Stomach smooth muscle (tissue), 2 donors: ENCODE results near the gene LRG1.

Experiments
- H3K27ac ChIP-seq: one replicate; pipeline ENCODE4 v1.7.0; 2013; ENCODE audit warnings: mild to moderate bottlenecking, low read length, inconsistent platforms
- H3K27me3 ChIP-seq, 2 donors: one replicate each; pipeline ENCODE4 v1.7.0; 2013; ENCODE audit warnings: low read length in 2 of 2; ENCODE audit not compliant: insufficient read depth in 2 of 2, control insufficient read depth in 1 of 2
- H3K36me3 ChIP-seq, 2 donors: one replicate each; pipeline ENCODE4 v1.7.0; 2013; ENCODE audit warnings: low read length in 2 of 2; ENCODE audit not compliant: control insufficient read depth in 2 of 2, insufficient read depth in 2 of 2
- H3K4me1 ChIP-seq: one replicate; pipeline ENCODE4 v1.7.0; 2013; ENCODE audit warnings: low read length; ENCODE audit not compliant: control insufficient read depth, insufficient read depth
- H3K4me3 ChIP-seq, 2 donors: one replicate each; pipeline ENCODE4 v1.7.0; 2013; ENCODE audit warnings: low read length in 2 of 2
- H3K9ac ChIP-seq, 2 donors: one replicate each; pipeline ENCODE4 v1.7.0; 2013; ENCODE audit warnings: low read length in 2 of 2, mild to moderate bottlenecking in 1 of 2
- H3K9me3 ChIP-seq, 2 donors: one replicate each; pipeline ENCODE4 v1.7.0; 2013; ENCODE audit warnings: low read length in 2 of 2; ENCODE audit not compliant: control insufficient read depth in 2 of 2
- donor health status: healthy.
- donor health status: Pancreatic carcinoma.

LRG1 gene, protein sequence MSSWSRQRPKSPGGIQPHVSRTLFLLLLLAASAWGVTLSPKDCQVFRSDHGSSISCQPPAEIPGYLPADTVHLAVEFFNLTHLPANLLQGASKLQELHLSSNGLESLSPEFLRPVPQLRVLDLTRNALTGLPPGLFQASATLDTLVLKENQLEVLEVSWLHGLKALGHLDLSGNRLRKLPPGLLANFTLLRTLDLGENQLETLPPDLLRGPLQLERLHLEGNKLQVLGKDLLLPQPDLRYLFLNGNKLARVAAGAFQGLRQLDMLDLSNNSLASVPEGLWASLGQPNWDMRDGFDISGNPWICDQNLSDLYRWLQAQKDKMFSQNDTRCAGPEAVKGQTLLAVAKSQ

DNA sequence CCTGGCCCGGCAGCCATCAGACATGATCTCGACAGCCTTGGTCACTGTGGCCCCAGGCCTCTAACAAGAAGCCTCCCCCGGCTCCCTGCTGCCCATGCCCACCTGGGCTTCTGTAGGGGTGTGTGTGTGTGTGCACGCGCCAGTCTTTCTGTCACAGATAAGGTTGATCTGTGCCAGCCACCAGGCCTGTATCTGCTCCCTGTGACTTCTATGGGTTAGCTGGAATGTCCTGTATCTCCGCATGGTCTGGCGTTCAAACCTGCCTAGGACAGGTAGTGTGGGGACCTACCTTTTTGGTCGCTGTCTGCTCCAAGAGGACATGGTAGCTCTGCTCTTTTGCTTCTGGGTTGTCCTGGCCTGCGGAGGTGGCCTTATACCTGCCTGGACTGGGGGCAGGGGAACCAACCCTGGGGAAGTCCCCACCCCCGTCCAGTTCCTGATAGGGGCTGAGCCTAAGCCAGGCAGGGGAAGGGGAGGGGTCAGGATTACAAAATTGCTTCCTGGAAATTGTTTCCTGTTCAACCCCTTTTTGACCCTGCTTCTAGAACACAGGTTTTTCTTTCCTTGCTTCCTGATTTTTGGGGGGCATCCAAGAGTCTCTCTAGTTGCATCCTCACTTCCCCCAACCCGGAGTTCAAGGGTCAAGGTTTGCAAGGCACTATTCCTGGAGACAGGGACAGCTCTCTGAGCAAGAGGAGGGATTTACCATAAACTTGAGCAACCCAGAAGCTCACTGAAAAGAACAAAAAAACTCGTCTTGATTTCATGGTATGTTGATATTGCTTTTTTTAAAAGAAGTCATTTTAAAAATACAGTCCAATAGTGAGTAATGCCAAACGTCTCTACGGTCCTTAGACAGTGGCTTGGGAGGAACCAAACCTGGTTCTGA is at the start of gene LRG1:
Gene LRG1, minus strand, starts transcription at position 344 of the 889 bp plus-strand sequence. Its CDS starts 23 bp downstream, at position 321.
- Histone ChIP-seq H3K4me3 (no peak within 1 kb of the TSS), H3K27ac (no peak within 1 kb of the TSS), H3K4me1 (peaks cover 4% of the 10 kb centered on the region), H3K27me3 (no peaks in the 10 kb centered on the region), H3K36me3 (no peaks in the 10 kb centered on the region), H3K9ac (no peak within 1 kb of the TSS), H3K9me3 (peaks cover 0 to 2% of the 10 kb centered on the region in 2 donors)

DNA sequence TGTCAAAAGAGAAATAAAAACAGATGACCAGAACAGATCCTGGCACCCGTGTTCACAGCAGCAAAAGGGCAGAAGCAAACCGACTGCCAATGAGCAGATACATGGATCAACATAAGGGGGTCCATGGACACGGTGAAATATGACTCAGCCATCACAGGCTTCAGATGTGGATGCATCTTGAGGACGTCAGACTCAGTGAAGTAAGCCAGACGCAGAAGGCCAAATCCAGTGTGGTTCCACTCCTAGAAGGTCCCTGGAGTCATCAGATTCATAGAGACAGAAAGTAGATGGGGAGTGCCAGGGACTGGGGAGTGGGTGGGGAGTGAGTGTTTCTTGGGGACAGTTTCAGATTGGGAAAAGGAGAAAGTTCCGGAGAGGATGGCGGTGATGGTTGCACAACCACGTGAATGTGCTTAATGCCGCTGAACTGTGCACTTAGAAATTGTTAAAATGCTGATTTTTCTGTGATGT is 48.5 kb upstream of the LRG1 start:
- no peak overlapping the region for H3K27ac ChIP-seq
- H3K27me3 ChIP-seq: peaks cover 37 to 45% of the 10 kb centered on the region in 2 donors

DNA sequence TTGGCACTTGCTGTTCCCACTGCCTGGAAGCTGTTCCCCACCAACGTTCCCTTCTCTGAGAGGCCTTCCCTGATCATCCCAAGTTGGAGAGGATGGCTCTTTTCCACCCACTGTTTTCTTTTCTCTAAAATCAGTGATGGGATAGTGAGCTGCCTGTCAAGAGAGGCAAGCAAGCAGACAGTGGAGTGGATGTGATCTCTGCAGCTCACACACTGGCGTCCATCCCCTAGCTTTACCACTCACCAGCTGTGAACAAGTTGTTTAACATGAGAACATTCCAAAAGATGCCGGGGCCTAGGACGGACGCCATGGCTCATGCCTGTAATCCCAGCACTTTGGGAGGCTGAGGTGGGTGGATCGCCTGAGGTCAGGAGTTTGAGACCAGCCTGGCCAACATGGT is 47.7 kb upstream of the LRG1 start:
- H3K4me3 ChIP-seq: no peak overlapping the region
- no peaks in the 10 kb centered on the region for H3K9me3 ChIP-seq
- H3K9ac ChIP-seq: no peak overlapping the region
- no peak overlapping the region for H3K27ac ChIP-seq
- H3K36me3 ChIP-seq: no peaks in the 10 kb centered on the region
- H3K27me3 ChIP-seq: peaks cover 41 to 45% of the 10 kb centered on the region in 2 donors
- H3K4me1 ChIP-seq: peaks cover 9% of the 10 kb centered on the region

More for the DNA sequence above, 48.5 kb upstream of the LRG1 start:
- Histone ChIP-seq H3K9ac (no peak overlapping the region), H3K4me3 (no peak overlapping the region), H3K4me1 (peaks cover 9% of the 10 kb centered on the region), H3K9me3 (no peaks in the 10 kb centered on the region), H3K36me3 (no peaks in the 10 kb centered on the region)

DNA sequence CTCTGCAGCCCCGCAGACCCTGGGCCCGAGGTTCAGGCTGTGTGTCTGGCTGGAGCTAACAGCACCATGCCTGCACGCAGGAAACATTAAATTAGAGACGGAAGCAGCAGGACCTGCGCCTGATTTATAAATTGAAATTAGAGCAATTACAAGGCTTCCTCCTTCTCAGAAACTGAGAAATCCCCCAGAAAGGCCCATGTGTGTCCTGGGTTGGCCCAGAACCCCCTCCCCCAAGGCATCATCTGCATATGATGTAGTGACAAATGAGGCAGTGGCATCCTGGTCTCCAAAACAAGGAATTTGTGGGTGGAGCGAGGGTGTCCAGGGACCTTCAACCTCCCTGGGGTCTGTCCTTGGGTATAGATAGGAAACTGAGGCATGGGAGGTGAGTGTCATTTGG is 46.9 kb upstream of the LRG1 start:
- H3K4me3 ChIP-seq: no peak overlapping the region
- H3K9ac ChIP-seq: no peak overlapping the region
- no peak overlapping the region for H3K27ac ChIP-seq
- no peaks in the 10 kb centered on the region for H3K36me3 ChIP-seq
- peaks cover 9% of the 10 kb centered on the region for H3K4me1 ChIP-seq
- H3K27me3 ChIP-seq: peaks cover 48 to 50% of the 10 kb centered on the region in 2 donors
- no peaks in the 10 kb centered on the region for H3K9me3 ChIP-seq

DNA sequence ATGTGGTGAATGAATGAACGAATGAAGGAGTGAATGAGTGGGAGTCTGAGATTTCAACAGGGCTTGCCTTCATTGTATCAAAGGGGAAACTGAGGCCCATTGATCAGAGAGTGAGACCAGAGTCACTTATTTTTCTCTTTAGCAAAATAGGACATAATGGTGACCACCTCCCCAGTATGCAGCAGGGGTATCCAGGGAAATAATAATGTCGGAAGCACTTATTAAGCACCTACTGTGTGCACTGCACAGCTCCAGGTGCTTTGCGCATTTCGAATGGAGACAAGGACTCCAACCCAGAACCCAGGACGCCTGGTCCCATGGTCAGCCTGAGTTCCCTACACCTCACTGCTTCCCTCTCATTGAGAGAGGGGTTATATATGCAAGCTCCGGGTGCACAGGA is 46.4 kb upstream of the LRG1 start:
- Histone ChIP-seq H3K36me3 (no peaks in the 10 kb centered on the region), H3K4me1 (peaks cover 9% of the 10 kb centered on the region), H3K9me3 (no peaks in the 10 kb centered on the region), H3K27ac (no peak overlapping the region), H3K27me3 (peaks cover 44 to 50% of the 10 kb centered on the region in 2 donors), H3K9ac (no peak overlapping the region), H3K4me3 (no peak overlapping the region)

DNA sequence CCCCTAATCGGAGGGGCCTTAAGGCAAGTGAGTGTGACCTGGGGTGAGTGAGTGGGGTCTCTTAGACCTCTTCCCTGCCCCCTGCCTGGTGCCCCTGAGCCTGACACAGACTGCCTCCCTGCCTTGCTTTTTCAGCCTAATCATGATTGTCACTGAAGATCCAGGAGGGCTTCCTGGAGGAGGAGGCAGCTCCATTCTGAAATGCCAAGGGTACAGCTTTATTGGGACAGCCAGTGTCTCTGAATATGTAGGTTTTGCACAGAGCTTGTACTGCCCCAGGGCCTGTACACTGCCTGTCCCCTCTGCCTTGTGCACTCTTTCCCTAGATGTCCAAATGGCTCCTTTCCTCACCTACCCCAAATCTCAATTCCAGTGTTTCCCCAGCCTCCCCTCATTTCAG is 45.7 kb upstream of the LRG1 start:
- Histone ChIP-seq H3K36me3 (no peaks in the 10 kb centered on the region), H3K9me3 (no peaks in the 10 kb centered on the region), H3K4me3 (no peak overlapping the region), H3K9ac (no peak overlapping the region), H3K27ac (no peak overlapping the region), H3K27me3 (peaks cover 48 to 49% of the 10 kb centered on the region in 2 donors), H3K4me1 (peaks cover 9% of the 10 kb centered on the region)

DNA sequence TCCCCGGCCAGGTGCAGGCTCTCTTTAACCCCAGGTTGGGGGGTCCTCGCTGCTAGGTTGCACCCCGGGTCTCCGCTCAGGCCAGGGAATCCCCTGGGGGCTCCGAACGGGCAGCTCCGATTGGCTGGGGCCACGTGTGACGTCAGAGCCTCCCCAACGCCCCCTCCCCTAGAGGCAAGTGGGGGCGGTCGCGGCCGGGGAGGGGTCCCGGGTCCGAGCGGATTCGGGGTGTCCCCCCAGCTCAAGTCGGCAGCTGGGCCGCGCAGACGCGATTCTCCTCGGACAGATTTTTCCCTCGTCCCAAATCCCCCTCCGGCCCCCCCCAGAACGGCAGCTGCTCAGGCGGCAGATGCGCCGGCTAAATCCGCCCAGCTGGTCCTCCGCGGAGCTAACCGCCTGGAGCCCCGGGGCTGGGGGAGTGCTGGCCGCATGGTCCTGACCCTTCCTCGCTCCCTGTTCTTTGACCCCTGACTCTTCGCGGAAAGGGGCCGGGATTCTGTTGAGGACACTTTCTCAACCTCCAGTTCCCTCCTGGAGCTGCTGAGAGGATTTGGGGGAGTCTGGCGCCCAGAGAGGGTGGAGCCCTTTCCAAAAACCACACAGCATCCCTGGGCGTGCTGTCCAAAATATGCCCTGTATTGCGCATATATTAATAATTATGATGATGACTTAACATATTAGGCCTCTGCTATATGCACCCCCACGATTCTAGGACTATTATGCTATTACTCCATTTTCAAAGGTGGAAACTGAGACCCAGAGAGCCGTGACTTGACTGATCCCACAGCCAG is 45.0 kb upstream of the LRG1 start:
- Histone ChIP-seq H3K4me3 (peak overlapping the region; percentile 31 to 62), H3K9me3 (no peaks in the 10 kb centered on the region), H3K9ac (no peak overlapping the region), H3K27me3 (peaks cover 54 to 55% of the 10 kb centered on the region in 2 donors), H3K27ac (no peak overlapping the region), H3K4me1 (peaks cover 9% of the 10 kb centered on the region), H3K36me3 (no peaks in the 10 kb centered on the region)

DNA sequence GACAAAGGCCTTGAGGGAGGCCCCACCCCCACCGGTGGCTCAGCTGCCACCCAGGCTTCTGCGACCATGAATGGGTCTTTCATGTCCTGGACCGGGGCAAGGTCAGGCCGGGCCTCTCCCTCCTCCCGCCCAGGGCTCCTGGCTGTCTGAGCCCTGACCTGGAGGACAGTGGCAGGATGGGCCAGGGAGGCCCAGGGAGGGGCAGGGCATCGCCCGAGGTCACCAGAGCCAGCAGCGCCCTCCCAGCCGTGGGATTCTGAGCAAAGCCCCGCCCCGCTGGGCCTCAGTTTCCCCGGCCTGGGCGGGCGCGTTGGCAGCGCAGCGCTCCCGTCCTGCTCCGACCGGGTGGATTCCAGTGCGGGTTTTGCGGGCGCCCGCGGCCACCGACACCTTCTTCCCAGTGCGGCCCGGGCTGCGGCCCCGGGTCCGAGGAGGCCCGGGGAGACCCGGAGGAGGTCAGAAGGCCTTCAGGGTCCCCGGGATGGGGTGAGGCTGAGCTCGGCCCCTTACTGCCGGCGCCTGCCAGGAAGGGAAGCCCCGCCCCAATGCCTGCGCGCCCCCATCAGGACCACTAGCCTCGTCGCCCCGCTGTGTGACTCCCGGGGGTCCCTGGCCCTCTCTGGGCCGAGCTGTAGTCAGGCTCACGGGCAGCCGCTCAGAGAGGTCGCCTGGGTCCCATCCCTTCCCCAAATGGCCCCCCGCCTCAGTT is 44.3 kb upstream of the LRG1 start:
- Histone ChIP-seq H3K9ac (no peak overlapping the region), H3K4me1 (peaks cover 9% of the 10 kb centered on the region), H3K27ac (no peak overlapping the region), H3K9me3 (no peaks in the 10 kb centered on the region), H3K36me3 (no peaks in the 10 kb centered on the region), H3K27me3 (peaks cover 54 to 59% of the 10 kb centered on the region in 2 donors), H3K4me3 (peak overlapping the region; percentile 31 to 62)

DNA sequence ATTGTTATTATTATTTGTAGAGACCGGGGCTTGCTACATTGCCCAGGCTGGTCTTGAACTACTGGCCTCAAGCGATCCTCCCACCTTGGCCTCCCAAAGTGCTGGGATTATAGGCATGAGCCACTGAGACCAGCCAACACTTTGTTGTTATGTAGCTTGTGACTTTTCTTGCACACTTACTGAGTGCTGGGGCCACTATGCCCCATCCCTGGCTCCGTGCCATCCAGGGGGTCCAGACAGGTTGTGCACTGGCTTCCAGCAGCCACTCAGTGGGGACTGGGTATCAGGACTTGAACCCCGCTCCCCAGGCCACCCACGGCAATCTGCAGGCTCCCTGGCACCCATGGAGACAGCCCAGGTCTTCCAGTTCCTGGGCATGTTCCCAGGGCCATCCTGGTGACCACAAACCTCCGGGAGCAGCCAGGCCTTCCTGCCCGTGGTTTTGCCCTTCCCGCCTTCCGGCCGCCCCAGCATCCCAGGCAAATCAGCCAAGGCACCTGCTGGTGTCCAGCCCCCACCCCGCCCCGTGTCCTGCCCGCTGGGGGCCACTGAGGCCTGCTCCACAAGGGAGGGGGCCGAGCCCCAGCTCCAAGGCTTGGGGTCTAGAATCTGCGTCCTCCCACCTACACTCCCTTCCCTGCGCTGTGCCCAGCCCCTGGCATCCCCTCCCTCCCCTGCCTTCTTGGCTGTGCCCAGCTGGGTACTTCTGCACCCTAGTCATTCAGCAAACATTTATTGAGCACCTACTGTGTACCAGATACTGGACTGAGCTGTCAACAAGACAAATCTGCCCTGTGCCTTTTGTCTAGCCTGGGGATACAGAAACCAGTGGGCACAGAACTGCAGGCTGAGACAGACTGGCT is 43.4 kb upstream of the LRG1 start:
- peaks cover 9% of the 10 kb centered on the region for H3K4me1 ChIP-seq
- no peaks in the 10 kb centered on the region for H3K9me3 ChIP-seq
- no peaks in the 10 kb centered on the region for H3K36me3 ChIP-seq
- H3K27me3 ChIP-seq: peaks cover 58 to 67% of the 10 kb centered on the region in 2 donors
- H3K9ac ChIP-seq: no peak overlapping the region
- H3K27ac ChIP-seq: no peak overlapping the region
- H3K4me3 ChIP-seq: no peak overlapping the region
